Type B pancreatic cell (in vitro differentiated cells): ENCODE results near the gene SAV1. TPM values are rescaled to one million over a fixed set of nuclear protein-coding genes. Genes with fewer than 3 reads are reported as not detected.
A peak's percentile ranks its signal among the peaks of the same experiment; 100 is the strongest.

Source experiments
- DNase-seq: peaks from one replicate; pipeline ENCODE4 v3.0.0; 2021; ENCODE audit warnings: mixed read lengths; ENCODE audit not compliant: unreplicated experiment; ENCODE audit errors: extremely low spot score
- H3K27ac Mint-ChIP-seq: 2 replicates; pipeline ENCODE4 v1.8.0; 2021; ENCODE audit warnings: mild to moderate bottlenecking, mixed read lengths
- H3K27me3 Mint-ChIP-seq: 2 replicates; pipeline ENCODE4 v1.8.0; 2021; ENCODE audit warnings: mixed read lengths
- H3K36me3 Mint-ChIP-seq: 2 replicates; pipeline ENCODE4 v1.8.0; 2021; ENCODE audit warnings: mixed read lengths
- H3K4me1 Mint-ChIP-seq: one replicate; pipeline ENCODE4 v1.8.0; 2021; ENCODE audit warnings: mixed read lengths; ENCODE audit not compliant: unreplicated experiment
- H3K4me3 Mint-ChIP-seq: 2 replicates; pipeline ENCODE4 v1.8.0; 2021; ENCODE audit warnings: mild to moderate bottlenecking, mixed read lengths
- H3K9me3 Mint-ChIP-seq: 2 replicates; pipeline ENCODE4 v1.8.0; 2021; ENCODE audit warnings: mixed read lengths
- CTCF ChIP-seq: fragments of 200-600 bp; sonication (generic); conservative IDR thresholded peaks from 2 replicates; pipeline ENCODE4 v1.5.0; 2021; ENCODE audit warnings: antibody characterized with exemption, mild to moderate bottlenecking
- total RNA-seq: library from RNA; stranded (reverse); gene quantifications from 2 replicates; pipeline ENCODE4 v1.2.1, GENCODE V29; 2021; ENCODE audit warnings: low replicate concordance

SAV1 gene
- total RNA-seq, 1 donor from 2014 or later, result 25.6 TPM

DNA sequence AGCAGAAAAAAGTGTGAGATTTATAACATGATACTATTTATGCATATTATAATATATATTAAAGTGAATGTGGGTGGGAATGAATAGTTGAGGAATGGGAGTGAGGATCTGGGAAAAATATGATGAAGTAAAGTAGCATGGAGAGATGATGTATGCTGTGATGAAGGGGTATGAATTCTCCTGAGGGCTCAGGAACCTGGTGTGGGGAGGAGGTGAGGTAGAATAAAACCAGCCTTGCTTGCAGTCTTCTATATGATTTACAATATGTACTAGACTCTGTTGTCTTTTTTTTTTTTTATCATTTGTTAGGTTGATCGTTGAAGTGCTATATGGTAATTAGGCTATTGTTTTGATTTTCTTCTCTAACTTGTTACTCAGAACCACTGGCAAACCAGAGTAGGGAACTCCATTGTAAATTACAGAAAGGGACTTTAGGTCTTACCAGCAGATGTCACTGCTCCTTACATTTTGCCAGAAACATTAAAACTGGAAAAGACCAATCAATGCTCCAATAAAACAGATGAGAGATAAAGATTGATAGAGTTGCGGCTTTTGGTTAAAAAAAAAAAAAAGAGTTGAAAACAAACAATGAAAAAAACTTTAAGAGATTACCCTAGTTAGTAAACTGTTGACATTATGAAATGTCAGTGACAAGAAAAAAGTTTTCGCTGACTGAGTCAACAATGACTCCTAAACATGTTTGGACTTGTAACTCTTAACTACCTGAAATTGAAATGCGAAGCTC is 68.2 kb downstream of the SAV1 start:
- peak; percentile 76 for TF ChIP-seq CTCF
- Mint-ChIP-seq H3K4me1 (peaks cover 6% of the 10 kb centered on the region), H3K9me3 (no peaks in the 10 kb centered on the region), H3K36me3 (no peaks in the 10 kb centered on the region), H3K4me3 (peak overlapping the region; percentile 38), H3K27ac (peak overlapping the region; percentile 75), H3K27me3 (no peaks in the 10 kb centered on the region)
- DNase-seq, result no peak

DNA sequence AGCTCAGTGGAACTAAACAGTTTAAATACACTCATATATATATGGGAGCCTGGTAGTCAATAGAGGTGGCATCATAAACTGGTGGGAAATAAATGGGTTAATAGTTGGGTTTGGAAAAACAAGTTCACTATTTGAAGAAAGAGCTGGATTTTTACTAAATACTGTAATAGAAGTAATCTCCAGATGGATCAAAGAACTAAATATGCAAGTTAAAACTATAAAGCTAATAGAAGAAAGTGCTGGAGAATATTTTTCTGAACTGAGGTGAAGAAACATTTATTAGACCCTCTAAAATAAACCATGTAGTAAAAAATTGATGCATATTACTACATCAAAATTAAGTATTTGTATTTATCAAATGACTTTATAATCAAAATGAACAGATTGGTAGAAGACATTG is 69.3 kb downstream of the SAV1 start:
- no peak overlapping the region for H3K27ac Mint-ChIP-seq
- H3K9me3 Mint-ChIP-seq, result no peaks in the 10 kb centered on the region
- peaks cover 6% of the 10 kb centered on the region for H3K4me1 Mint-ChIP-seq
- no peaks in the 10 kb centered on the region for H3K36me3 Mint-ChIP-seq
- TF ChIP-seq CTCF, result no peak
- DNase-seq, result no peak
- H3K4me3 Mint-ChIP-seq, result no peak overlapping the region
- no peaks in the 10 kb centered on the region for H3K27me3 Mint-ChIP-seq

DNA sequence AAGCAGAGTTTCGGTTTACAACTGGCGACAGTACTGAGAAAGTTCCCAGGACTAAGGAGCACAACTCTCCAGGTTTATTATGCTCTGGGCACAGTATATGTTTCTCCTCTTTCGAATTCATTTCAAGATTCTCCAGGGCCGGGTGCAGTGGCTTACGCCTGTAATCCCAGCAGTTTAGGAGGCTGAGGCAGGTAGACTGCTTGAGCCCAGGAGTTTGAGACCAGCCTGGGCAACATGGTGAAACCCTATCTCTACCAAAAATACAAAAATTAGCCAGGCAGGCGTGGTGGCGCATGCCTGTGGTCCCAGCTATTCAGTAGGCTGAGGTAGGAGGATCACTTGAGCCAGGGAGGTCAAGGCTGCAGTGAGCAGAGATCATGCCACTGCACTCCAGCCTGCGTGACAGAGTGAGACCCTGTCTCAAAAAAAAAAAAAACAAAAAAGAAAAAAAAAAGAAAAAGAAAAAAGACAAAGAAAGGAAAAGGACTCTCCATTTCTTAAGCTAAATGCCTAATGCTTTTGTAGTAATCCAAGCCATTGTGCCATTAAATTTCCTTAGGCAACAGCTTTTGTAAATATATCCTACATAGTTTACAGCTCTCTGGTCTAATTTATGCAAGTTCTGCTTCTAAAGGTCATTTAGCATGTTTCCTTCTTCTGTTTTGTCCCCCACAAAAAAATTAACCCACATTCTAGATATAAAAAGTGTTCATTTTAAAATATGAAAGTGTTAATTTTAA is 73.4 kb downstream of the SAV1 start:
- no peak for TF ChIP-seq CTCF
- Mint-ChIP-seq H3K4me1 (peaks cover 1% of the 10 kb centered on the region), H3K4me3 (no peak overlapping the region), H3K27ac (no peak overlapping the region), H3K36me3 (peaks cover 12% of the 10 kb centered on the region), H3K27me3 (no peaks in the 10 kb centered on the region), H3K9me3 (no peaks in the 10 kb centered on the region)
- DNase-seq, result no peak

DNA sequence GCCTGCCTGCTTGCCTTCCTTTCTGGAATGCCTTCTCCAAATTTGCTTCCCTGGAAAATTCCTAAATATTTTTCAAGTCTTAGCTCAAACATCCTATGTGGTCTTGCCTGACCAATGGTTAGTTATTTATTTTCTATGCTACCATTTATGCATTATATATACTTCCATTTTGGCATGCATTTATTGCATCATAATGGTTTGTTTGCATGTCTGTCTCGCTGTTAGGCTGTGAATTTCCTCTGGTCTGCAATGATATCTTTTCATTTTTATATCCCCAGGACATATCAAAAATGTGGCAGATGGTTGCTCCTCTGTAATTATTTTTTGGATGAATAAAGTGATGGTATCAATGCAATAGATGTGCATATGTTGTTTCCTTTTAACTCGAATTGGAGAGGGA is 77.6 kb downstream of the SAV1 start:
- no peak for DNase-seq
- Mint-ChIP-seq H3K4me3 (no peak overlapping the region), H3K4me1 (no peaks in the 10 kb centered on the region), H3K27me3 (no peaks in the 10 kb centered on the region), H3K36me3 (peaks cover 12% of the 10 kb centered on the region), H3K27ac (no peak overlapping the region), H3K9me3 (no peaks in the 10 kb centered on the region)
- no peak for TF ChIP-seq CTCF

Other genes with a start within 250 kb of the SAV1 start
- 48.2 and 58.4 TPM in 2 replicates for gene MAP4K5, start 135.7 kb downstream of the SAV1 start, total RNA-seq
- 5.7 and 7.3 TPM in 2 replicates for gene ATL1, start 108.2 kb downstream of the SAV1 start, total RNA-seq
- gene NIN, start 162.9 kb upstream of the SAV1 start, total RNA-seq, result 30.1 and 40.5 TPM in 2 replicates
- 0.17 and 0.55 TPM in 2 replicates for gene ABHD12B, start 203.7 kb upstream of the SAV1 start, total RNA-seq